SU-DHL-6 (cell line): ENCODE data around the gene GPC3.
"Not testable (repeated sequence)": the region's sequence is repeated elsewhere in the genome, so short reads cannot be mapped to it uniquely, and the experiment has no call there.

Source experiments
- H2AFZ ChIP-seq: fragments of 200-600 bp; sonication (generic); 2 replicates; pipeline ENCODE4 v1.6.1; 2014; ENCODE audit warnings: low read depth, mild to moderate bottlenecking, moderate library complexity, mixed read lengths, antibody characterized with exemption, low read length; ENCODE audit not compliant: severe bottlenecking
- H3F3A ChIP-seq: fragments of 200-600 bp; shearing (Covaris generic); 2 replicates; pipeline ENCODE4 v1.6.0; 2016; ENCODE audit warnings: antibody characterized with exemption, mild to moderate bottlenecking; ENCODE audit not compliant: insufficient read depth
- H3K27ac ChIP-seq: fragments of 200-600 bp; sonication (generic); 2 replicates; pipeline ENCODE4 v1.5.1; 2016; ENCODE audit warnings: low read depth, mild to moderate bottlenecking, low read length, moderate library complexity, mixed read lengths
- H3K27me3 ChIP-seq: fragments of 200-600 bp; sonication (generic), shearing (Covaris generic); 2 replicates; pipeline ENCODE4 v1.6.0; 2014; ENCODE audit warnings: mild to moderate bottlenecking, low read length
- H3K36me3 ChIP-seq: fragments of 200-600 bp; sonication (generic); 2 replicates; pipeline ENCODE4 v1.6.1; 2014; ENCODE audit warnings: mild to moderate bottlenecking, low read length, mixed read lengths
- H3K4me2 ChIP-seq: fragments of 300-600, 200-600 bp; shearing (Covaris generic), sonication (generic); 2 replicates; pipeline ENCODE4 v1.6.0; 2014; ENCODE audit warnings: low read length, low read depth, mild to moderate bottlenecking; ENCODE audit not compliant: poor library complexity, severe bottlenecking
- H3K4me3 ChIP-seq: fragments of 200-600 bp; sonication (generic); 2 replicates; pipeline ENCODE4 v1.5.1; 2014; ENCODE audit warnings: antibody characterized with exemption, low read length, mild to moderate bottlenecking, mixed read lengths; ENCODE audit not compliant: insufficient read depth, poor library complexity, severe bottlenecking
- H3K79me2 ChIP-seq: fragments of 200-600 bp; sonication (generic); 2 replicates; pipeline ENCODE4 v1.6.1; 2014; ENCODE audit warnings: mild to moderate bottlenecking, low read length, moderate library complexity; ENCODE audit not compliant: insufficient read depth
- H3K9ac ChIP-seq: fragments of 200-600 bp; sonication (generic); 2 replicates; pipeline ENCODE4 v1.7.0; 2014; ENCODE audit warnings: mild to moderate bottlenecking, low read length
- H3K9me2 ChIP-seq: fragments of 200-600 bp; sonication (generic); replicated peaks from 2 replicates; pipeline ENCODE4 v1.6.1; 2014; ENCODE audit warnings: low read length; ENCODE audit not compliant: insufficient read depth
- H3K9me3 ChIP-seq: fragments of 200-600 bp; sonication (generic); 2 replicates; pipeline ENCODE4 v1.6.1; 2014; ENCODE audit warnings: low read length, mixed read lengths; ENCODE audit not compliant: insufficient read depth
- H4K20me1 ChIP-seq: fragments of 200-600 bp; sonication (generic); 2 replicates; pipeline ENCODE4 v1.6.1; 2014; ENCODE audit warnings: low read depth, mild to moderate bottlenecking, antibody characterized with exemption, low read length, moderate library complexity, mixed read lengths
- EZH2phosphoT487 ChIP-seq: fragments of 200-600 bp; sonication (generic), shearing (Covaris generic); conservative IDR thresholded peaks from 2 replicates; pipeline ENCODE4 v1.6.1; 2018; ENCODE audit warnings: mild to moderate bottlenecking, antibody characterized with exemption, low read length, moderate library complexity, mixed read lengths
- TF ChIP-seq, protein P1 (sequence below): fragments of 200-600 bp; sonication (generic); IDR thresholded peaks from one replicate; pipeline ENCODE4 v1.5.1; 2017; ENCODE audit warnings: antibody characterized with exemption, mild to moderate bottlenecking, low read length, moderate library complexity; ENCODE audit not compliant: insufficient read depth, poor library complexity, severe bottlenecking

GPC3 gene

GRCh38 chrX:133774807-133775206, 210.6 kb downstream of the GPC3 start:
- no peaks in the 10 kb centered on the region for H3K27me3 ChIP-seq
- no peak overlapping the region for H3K4me3 ChIP-seq
- H3K9ac ChIP-seq = no peak overlapping the region
- H3K79me2 ChIP-seq = no peaks in the 10 kb centered on the region
- no peak overlapping the region for H3K27ac ChIP-seq
- no peak overlapping the region for H2AFZ ChIP-seq
- no peaks in the 10 kb centered on the region for H3K9me3 ChIP-seq
- no peaks in the 10 kb centered on the region for H3F3A ChIP-seq
- no peak overlapping the region for H3K4me2 ChIP-seq
- no peaks in the 10 kb centered on the region for H3K36me3 ChIP-seq
- TF ChIP-seq EZH2phosphoT487 = no peak
- TF ChIP-seq, protein P1, sequence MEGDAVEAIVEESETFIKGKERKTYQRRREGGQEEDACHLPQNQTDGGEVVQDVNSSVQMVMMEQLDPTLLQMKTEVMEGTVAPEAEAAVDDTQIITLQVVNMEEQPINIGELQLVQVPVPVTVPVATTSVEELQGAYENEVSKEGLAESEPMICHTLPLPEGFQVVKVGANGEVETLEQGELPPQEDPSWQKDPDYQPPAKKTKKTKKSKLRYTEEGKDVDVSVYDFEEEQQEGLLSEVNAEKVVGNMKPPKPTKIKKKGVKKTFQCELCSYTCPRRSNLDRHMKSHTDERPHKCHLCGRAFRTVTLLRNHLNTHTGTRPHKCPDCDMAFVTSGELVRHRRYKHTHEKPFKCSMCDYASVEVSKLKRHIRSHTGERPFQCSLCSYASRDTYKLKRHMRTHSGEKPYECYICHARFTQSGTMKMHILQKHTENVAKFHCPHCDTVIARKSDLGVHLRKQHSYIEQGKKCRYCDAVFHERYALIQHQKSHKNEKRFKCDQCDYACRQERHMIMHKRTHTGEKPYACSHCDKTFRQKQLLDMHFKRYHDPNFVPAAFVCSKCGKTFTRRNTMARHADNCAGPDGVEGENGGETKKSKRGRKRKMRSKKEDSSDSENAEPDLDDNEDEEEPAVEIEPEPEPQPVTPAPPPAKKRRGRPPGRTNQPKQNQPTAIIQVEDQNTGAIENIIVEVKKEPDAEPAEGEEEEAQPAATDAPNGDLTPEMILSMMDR = no peak
- no peaks in the 10 kb centered on the region for H4K20me1 ChIP-seq
- H3K9me2 ChIP-seq = no peaks in the 10 kb centered on the region

- Histone ChIP-seq H3K9me3 (no peaks in the 10 kb centered on the region), H3K79me2 (no peaks in the 10 kb centered on the region), H3K27ac (no peak overlapping the region), H3K9ac (no peak overlapping the region), H2AFZ (no peak overlapping the region), H3K27me3 (no peaks in the 10 kb centered on the region), H4K20me1 (no peaks in the 10 kb centered on the region), H3K9me2 (no peaks in the 10 kb centered on the region), H3K4me3 (no peak overlapping the region), H3K36me3 (no peaks in the 10 kb centered on the region), H3F3A (no peaks in the 10 kb centered on the region), H3K4me2 (no peak overlapping the region)
- TF ChIP-seq, protein P1 = no peak
- no peak for TF ChIP-seq EZH2phosphoT487
Measured at GRCh38 chrX:133771086-133771646, 214.2 kb downstream of the GPC3 start.

DNA sequence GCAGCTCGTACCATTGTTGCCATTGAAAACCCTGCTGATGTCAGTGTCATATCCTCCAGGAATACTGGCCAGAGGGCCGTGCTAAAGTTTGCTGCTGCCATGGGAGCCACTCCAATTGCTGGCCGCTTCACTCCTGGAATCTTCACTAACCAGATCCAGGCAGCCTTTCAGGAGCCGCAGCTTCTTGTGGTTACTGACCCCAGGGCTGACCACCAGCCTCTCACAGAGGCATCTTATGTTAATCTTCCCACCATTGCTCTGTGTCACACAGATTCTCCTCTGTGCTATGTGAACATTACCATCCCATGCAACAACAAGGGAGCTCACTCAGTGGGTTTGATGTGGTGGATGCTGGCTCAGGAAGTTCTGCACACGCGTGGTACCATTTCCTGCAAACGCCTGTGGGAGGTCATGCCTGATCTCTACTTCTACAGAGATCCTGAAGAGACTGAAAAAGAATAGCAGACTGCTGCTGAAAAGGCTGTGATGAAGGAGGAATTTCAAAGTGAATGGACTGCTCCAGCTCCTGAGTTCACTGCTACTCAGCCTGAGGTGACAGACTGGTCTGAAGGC, 222.3 kb downstream of the GPC3 start:
- not testable (repeated sequence) for H3K9me2 ChIP-seq, H3K36me3 ChIP-seq, H3F3A ChIP-seq, H2AFZ ChIP-seq, H3K4me3 ChIP-seq, H3K4me2 ChIP-seq, H3K79me2 ChIP-seq, H3K9ac ChIP-seq, H4K20me1 ChIP-seq, H3K9me3 ChIP-seq, H3K27ac ChIP-seq, H3K27me3 ChIP-seq

- Histone ChIP-seq H3K27ac (no peak overlapping the region), H3K9me3 (no peaks in the 10 kb centered on the region), H4K20me1 (no peaks in the 10 kb centered on the region), H3K9me2 (no peaks in the 10 kb centered on the region), H3F3A (no peaks in the 10 kb centered on the region), H3K4me2 (no peak overlapping the region), H3K4me3 (no peak overlapping the region), H3K79me2 (no peaks in the 10 kb centered on the region), H3K27me3 (no peaks in the 10 kb centered on the region), H3K36me3 (no peaks in the 10 kb centered on the region), H3K9ac (no peak overlapping the region), H2AFZ (no peak overlapping the region)
- TF ChIP-seq EZH2phosphoT487 = no peak
- TF ChIP-seq, protein P1 = no peak
Measured at GRCh38 chrX:133754657-133755056, 230.7 kb downstream of the GPC3 start.
